NCI-H526 (cell line): ENCODE data around the gene TCERG1.

Experiments
- DNase-seq, 2 experiments: peaks; one replicate each; lab custom pipeline; 2025; lab: John Stamatoyannopoulos, UW

TCERG1 gene

DNA sequence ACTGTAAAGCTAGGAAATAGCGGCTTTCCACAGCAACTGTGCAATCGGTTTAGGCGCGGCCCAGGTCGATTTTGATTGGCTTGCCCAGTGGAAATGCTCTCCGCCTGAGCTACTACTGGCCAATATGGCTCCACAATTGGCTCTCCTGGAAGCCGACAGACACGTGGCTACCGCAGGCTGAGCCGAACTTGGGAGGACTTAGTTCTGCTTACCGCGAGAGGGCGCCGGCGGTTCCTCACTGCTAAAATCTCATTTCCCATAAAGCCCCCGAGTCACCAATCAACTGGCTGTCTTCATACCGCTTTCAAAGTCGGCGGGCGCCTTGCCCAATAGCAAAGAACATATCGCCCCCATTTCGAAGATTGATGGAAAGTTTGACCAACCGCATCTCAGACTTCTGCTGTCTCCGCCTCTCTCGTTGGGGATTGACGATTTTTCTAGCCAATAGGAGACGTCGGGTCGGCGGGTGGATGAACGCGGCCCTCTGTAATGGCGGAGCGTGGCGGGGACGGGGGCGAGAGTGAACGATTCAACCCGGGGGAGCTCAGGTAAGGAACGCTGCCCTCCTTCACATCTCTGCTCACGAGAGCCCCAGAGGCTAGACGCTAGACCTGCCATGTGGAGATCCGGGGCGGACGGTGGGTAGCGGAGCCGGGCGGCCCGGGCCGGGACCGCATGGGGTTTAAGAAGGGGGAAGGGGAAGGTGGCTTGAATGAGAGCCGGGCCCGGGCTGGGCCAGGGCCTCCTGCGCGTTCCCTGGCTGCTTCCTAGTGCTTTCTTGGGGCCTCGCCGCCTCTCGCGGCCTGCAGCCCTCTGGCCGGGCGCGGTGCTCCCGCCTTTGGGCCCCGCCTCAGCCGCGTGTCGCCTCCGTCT is at the start of gene TCERG1:
TSS of gene TCERG1 (plus strand) at position 473 of the 873 bp plus-strand sequence. CDS start at position 490, 17 bp downstream.
- peak; percentile 99 for DNase-seq

DNA sequence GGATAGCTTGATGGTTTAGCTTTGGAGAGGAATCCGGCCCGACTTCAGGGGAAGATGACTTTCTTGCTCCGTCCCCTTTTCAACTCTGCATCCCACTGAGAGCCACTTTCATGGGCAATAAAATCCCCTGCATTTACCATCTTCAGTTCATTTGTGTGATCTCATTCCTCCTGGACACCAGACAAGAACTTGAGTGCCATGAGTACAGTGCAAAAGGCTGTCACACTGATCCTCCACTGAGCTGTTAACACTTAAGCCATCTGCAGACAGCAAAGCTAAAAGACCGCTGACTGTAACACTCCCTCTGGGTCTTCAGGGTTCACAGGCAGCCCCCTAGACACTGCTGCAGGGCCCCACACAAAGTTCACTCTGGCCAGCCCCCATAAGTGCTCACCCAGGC is 48.3 kb upstream of the TCERG1 start:
- DNase-seq, result no peak

DNA sequence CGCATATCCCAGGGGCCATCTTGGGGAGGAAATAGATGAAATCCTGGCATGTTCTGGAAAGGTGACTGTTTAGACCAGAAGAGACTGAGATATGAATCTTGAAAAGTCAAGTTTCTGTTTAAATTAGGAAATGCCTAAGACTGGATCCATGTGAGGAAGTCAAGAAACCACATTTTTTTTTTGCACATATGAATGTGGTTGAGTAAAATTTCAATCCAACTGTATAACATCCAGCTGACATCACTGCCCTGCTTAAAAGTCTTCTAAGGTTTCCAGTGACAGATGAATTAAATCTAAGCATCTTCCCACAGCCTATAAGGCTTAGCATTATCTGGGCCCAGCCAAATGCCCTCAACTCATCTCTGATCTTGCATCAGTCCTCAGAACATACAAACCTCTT is 47.7 kb upstream of the TCERG1 start:
- DNase-seq, result no peak

DNA sequence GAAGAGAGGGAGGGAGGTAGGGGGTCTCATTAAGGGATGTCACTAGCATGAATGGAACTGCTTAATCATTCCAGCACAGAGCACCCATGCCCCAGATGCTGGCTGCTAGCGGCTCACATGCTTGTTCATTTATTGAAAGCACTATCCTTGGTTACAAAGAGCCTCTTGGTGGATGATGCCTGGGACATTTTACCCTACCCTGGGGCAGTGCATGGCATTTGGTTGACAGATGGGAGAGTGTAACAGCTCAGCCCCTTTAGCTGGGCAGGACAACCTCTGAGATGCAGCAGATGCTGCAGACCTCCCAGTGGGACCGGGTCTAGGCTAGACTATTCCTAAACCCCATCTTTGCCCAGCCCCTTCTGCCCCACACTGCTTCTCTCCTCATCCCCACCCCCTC is 46.9 kb upstream of the TCERG1 start:
- DNase-seq, result no peak

DNA sequence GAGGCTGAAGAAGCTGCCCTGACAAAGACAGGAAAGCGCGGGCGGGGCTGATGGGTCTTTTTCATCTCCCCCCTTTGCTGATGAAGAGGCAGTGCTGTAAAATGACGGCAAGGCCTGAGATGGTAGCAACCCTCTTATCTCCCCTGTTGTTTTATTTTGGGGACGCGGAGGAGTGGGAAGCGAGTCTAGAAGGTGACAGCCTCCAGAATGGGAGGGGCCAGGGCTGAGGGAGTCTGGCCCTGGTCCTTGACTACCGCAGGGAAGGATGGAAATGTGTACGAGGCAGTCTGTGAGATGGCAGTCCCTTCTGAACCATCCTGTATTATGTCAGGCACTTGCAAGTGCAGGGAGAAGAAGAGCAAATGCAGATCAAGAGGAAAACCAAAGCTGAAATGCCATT is 46.1 kb upstream of the TCERG1 start:
- DNase-seq, result no peak

DNA sequence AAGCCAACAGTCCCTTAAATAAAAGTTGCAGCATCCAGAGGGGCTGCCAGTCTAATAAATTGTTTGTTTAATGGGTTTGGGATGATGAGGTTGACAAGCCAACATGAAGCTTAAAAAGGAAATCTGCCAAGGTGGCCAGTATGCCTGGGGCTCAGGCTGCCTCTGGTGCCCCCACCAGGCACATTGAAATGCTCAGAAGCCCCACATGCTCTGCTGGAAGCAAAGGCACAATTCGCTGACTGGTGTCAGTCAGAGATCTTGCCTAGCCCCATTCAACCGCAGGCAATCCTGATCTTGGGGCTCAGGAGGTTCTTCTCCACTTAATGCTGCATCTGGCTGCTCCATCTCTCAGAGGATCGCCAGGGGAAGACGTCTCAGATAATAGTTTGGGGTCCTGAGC is 44.2 kb upstream of the TCERG1 start:
- DNase-seq, result no peak

DNA sequence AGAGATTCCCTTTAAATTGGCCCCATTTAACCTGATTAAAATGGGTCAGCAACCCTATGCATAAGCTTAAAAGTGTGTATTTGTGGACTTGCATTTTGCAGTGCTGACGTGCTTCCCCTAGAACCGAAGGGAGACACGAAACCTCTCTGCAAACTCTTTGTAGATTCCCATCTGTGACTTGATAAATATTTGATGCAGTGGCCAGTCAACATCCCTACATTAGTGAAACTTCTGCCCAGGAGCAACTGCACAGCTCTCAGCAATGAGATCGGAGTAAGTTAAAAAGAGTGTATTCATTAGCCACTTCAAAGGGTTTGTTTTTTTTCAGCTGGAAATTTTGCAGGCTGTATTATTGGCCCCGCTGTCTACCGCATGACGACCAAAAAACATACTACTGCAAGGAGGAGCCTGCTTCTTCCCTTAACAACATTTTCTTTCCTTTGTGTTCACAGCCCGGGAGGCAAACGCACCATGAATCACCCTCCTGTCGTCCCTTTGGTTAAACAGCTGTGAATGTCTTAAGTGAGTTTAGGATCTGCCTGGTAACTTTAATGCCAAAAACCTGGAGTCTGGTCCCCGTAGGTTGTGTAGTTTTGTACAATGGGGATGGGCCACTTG is 38.0 kb upstream of the TCERG1 start:
- DNase-seq, result no peak

DNA sequence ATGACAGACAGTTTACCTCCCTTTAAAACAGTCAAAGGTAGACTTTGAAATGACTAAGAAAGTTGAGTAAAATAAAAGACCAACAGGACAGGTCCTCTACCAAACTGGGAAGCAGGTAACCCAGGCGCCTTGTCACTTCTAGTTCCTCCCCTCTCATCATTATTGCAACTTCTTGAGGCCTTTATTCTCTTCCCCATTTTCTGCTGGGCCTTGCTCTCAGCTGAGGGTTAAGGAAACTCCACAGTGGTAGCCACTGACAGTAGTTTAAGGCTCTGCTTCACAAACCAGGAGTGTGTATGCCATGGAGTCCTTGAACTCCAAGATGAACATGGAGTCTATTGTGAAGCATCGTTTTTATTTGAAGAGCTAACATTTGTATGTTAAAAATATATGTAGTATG is 36.9 kb upstream of the TCERG1 start:
- DNase-seq, result no peak

DNA sequence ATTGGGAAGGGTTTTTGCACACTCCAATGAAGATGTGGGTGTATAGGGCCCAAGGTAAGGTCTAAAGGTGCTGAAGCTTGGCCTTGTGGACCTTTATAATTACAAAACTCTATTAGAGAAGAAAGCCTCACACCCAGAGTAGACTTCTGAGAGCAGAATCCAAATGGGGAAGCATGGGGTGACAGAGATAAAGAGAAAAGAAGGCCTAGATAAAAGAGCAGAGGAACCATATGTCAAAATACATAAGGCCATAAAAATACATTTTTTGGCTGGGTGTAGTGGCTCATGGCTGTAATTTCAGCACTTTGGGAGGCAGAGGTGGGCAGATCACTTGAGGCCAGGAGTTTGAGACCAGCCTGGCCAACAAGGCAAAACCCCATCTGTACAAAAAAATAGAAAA is 27.4 kb upstream of the TCERG1 start:
- DNase-seq, result no peak

DNA sequence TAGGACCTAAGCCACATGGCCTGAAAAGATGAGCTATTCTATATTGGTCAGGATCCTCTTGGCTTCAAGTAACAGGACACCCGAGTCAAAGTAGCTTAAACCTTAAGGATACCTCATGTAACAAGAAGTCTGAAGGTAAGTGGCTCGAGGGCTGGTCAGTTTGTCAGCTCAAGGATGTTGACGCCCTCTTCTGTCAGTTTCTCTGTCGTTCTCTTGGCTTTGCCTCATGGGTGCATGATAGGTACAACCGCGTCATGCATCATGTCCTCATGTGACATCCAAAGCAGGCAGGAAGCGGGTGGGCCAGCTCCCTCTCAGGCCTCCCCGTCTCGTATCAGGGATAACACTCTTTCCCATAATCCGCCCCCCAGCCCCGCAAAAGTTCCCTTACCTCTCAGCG is 22.1 kb upstream of the TCERG1 start:
- peak in 1 of 2 experiments; percentile 3 for DNase-seq

DNA sequence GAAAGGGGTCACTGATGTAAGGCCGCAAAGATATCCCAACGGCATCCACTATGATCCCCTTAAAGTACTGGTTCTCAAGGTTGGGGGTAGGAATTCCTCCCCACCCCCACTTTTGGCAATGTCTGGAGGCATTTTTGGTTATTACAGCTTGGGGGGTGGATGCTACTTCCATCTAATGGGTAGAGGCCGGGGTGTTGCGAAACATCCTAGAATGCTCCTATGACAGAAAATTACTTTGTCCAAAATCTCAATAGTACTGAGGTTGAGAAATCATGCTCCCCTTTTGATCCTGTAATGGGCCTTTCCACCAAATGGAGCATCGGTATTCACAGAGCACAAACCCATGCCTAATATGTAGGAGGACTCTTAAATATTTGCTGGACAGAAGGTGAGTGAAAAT is 20.8 kb upstream of the TCERG1 start:
- no peak for DNase-seq

DNA sequence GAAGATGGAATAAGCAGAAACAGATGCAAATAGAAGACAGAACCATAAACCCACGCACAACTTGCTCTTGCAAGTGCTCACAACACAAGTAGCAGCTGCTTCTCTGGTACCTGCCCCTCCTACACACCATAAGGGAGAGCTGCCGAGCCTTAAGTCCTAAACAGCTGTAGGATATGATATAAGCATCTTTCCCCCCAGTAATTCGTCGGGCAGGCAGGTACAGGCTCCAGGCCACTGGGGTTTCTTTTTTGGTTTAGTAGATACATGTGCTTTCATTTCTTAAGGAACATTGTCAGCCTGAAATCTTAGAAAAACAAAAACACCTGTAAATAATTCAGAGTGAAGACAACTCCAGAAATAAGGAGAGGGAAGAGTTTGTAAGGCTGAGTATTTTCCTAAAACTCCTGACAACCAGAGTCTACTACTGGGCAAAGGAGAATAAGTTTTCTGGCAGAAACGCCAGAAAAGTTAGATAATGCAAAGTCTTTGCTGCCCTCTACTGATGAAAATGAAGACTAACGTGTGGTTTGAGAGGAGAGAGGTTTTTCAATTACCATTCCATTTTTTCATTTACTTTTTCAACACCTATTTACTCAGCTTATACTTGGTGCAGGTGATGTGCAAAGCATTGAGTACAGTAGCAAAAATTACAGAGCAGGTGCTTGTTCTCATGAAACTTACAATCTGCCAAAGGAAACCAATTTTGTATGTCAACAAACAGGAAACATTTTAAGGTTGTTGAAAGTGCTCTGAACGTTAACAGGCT is 20.1 kb upstream of the TCERG1 start:
- DNase-seq, result peak; percentile 4 to 57

DNA sequence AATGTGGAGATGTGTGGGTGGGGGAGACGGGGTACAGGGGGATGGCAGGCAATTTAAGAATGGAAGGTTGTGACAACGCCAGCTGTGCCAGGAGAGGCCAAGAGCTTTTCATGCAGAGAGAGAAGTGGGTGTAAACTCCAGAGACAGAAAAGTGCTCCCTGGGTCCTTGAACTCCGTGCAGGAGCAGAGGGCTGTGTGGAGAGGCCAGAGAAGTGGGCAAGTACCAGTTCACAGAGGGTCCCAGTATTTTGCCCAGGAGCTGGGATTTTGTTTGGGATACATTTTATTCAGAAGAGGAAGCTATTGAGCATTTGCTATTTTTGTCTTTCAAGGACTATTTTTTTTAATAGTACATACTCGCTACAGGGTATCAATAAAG is 19.5 kb upstream of the TCERG1 start:
- no peak for DNase-seq

DNA sequence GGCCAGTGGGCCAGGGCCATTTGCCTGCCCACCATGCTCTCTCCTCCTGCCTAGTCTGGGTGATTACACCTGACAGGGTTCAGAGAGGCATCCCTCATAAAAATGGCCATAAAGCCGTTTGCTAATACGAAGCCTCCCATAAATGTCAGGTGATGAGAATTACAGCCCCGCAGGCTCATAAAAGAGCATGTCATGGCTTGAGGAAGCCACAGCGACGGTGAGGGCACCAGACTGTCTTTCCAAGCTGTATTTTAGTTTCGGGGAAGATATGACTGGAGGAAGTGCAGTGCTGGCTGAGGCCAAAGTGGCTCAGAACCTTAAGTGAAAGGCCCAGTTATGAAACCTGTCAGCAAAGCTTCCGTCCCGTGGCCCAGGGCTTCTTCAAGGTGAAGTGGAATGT is 18.5 kb upstream of the TCERG1 start:
- DNase-seq, result peak; percentile 30 to 39

DNA sequence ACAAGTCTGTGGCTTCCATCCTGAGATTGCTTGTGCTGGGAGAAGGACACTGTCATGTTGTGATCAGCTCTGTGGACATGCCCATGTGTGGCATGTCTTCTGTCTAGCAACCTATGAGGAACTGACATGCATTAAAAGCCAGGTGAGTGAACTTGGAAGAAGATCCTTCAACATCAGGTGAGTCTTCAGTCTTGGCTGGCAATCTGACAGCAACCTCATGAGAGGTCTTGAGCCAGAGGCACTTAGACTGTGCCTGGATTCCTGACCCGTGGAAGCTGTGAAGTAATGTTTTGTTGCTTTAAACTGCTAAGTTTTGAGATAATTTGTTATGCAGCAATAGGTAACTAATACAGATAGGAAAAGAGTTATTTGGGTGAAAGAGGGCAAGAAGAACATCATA is 6.8 kb upstream of the TCERG1 start:
- DNase-seq, result no peak

DNA sequence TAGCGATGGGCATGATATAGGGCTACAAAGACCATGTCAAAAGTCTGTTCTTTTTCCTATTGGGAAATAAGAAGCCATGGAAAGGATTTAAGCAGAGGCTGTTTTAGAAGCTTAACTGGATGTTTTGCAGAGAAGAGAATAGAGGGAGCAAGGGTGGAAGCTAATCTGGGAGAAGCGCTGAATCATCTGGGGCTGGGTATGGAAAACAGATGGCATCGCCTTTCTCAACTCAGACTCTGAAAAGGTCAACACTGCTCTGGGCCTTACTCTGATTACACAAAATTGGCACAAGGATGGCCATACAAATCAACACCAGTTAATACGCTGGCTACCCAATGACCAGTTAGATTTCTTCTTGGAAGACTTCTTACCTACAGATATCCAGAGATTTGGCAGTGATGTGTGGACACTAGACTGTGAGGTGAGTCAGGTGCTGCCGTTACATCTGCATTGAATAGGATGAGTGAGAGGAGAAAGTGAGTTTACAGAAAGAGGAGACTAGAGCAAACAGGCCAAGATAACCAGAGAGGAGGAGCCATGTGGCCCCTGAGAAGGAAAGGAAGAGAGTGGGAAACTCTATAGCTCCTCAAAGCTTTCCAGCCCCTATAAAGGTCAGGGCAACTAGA is 6.2 kb upstream of the TCERG1 start:
- no peak for DNase-seq

DNA sequence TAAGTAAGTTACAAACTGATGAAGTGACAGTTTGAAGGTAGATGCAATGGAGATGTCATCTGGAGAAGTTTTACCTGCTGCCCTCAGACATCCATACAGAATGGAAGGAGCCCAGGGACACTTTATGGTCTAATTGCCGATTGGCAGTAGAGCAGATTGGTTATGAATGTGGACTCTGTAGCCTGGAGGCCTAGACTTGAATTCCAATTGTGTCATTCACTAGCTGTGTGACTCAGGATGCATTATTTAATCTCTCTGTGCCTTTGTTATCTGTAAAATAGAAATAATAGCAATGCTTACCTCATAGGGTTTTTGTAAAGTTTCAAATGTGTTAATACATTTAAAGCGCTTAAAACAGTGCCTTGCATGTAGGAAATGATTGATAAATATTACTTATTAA is 5.2 kb upstream of the TCERG1 start:
- DNase-seq, result no peak

DNA sequence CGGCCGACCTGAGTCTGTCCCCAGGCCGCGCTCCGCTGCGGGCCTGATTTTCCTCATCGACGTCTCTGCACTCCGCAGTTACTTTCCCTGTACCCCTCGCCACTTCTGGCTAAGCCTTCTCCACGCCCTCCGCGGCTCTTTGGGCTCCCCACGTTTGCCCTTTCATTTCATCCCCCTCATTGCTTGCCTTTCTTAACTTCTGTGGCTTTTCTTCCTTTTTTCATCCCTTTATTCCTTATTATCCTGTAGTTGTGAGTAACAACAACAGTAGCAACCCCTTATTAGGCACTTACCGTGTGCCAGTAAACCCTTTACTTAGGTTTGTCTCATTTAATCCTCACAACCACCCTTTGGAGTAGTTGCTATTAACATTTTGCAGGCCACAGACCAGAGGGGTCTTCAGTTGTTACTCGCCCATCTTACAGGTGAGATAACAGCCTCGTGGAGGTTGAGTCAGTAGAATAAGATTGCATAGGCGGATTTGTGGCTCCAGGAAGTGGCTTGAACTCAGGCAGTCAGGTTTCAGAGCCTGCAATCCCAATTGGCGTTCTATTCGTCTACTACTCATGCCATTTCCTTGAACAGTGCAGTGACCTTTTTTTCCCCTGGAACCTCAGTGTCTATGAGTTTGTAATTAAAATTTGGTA is 724 bp downstream of the TCERG1 start:
- peak; percentile 9 to 58 for DNase-seq

DNA sequence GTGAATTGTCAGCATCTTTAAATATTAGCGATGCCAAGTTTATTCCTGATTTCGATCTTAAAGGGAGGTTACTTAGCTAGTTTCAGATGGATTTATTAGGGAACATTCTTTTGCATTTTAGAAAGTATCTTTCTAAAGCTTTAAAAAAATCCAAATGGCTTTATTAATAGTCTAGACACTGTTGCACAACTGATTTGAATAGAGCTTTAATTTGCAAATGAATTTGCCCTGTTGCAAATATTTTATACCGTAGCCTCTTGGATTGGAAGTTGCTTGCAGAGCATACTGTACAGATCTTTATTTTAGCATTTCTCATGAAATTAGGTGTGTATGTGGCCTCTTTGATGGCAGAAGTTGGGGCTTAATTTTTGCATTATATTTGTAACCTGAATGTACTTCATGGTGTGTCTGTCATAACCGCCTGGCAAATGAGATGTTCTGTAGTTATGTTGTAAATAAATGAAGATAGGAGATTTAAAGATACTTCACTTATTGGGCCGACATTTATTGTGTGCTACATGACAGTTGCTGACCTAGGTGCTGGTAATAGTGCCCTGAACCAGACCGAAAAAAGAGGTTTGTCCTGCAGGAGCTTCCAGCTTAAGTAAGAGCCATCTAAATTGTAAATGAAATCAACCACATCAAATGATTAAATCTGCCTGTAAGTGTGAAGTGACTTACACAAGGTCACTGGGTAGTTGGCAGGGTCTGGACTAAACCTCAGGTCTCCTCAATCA is 1.8 kb downstream of the TCERG1 start:
- peak in 1 of 2 experiments; percentile 37 for DNase-seq

DNA sequence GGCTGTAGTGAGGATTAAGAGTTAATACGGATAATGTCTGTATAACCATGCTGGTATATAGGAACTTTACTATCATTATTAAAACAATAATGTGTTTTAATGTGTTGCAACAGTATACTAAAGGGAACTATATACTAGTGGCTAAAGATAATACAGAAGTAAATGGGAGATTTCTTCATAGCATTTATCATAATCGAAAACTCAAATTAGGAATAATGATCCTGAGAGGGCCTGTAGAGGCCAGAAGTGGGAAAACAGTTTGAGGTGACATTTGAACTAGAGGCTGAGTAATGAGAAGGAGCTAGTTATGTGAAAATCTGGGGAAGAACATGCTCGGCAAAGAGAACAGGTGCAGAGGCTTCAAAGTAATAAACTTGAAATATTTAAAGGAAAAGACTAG is 2.9 kb downstream of the TCERG1 start:
- no peak for DNase-seq

DNA sequence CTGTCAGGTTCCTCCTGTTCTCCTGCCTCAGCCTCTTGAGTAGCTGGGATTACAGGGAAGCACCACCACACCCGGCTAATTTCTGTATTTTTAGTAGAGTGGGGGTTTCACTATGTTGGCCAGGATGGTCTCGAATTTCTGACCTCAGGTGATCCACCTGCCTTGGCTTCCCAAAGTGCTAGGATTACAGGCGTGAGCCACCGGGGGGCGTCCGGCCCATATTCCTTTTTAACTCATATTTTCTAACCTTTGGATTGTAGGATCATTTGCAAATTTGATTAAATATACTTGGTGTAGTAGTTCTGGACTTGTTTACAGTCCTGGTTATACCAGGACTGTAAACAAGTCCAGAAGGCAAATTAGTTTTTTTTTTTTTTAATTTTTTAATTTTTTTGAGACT is 4.3 kb downstream of the TCERG1 start:
- DNase-seq, result peak in 1 of 2 experiments; percentile 22
